Neural crest cell (in vitro differentiated cells): ENCODE data around the gene AKR1B1. TPM values are rescaled to one million over a fixed set of nuclear protein-coding genes. Genes with fewer than 3 reads are reported as not detected.

ENCODE experiments used
- DNase-seq: peaks from one replicate; pipeline ENCODE4 v3.0.0; 2021; ENCODE audit warnings: low read depth, mixed read lengths, low spot score
- H3K27ac Mint-ChIP-seq: one replicate; pipeline ENCODE4 v1.8.0; 2021; ENCODE audit warnings: mild to moderate bottlenecking, mixed read lengths; ENCODE audit not compliant: unreplicated experiment
- H3K27me3 Mint-ChIP-seq: 2 replicates; pipeline ENCODE4 v1.8.0; 2021; ENCODE audit warnings: low read depth, mild to moderate bottlenecking, mixed read lengths
- H3K36me3 Mint-ChIP-seq: 2 replicates; pipeline ENCODE4 v1.8.0; 2021; ENCODE audit warnings: low read depth, mild to moderate bottlenecking, mixed read lengths
- H3K4me1 Mint-ChIP-seq: 2 replicates; pipeline ENCODE4 v1.8.0; 2021; ENCODE audit warnings: mixed read lengths
- H3K4me3 Mint-ChIP-seq: one replicate; pipeline ENCODE4 v1.8.0; 2021; ENCODE audit warnings: mild to moderate bottlenecking, mixed read lengths
- H3K9me3 Mint-ChIP-seq: 2 replicates; pipeline ENCODE4 v1.8.0; 2021; ENCODE audit warnings: mixed read lengths
- total RNA-seq: library from RNA; stranded (reverse); gene quantifications from 2 replicates; pipeline ENCODE4 v1.2.1, GENCODE V29; 2021
- TF ChIP-seq, protein P1 (sequence below): fragments of 200-600 bp; sonication (generic); conservative IDR thresholded peaks from 2 replicates; pipeline ENCODE4 v1.5.0; 2021; ENCODE audit warnings: antibody characterized with exemption, mild to moderate bottlenecking

The AKR1B1 gene
- total RNA-seq, 1 donor from 2014 or later: 204 TPM

DNA sequence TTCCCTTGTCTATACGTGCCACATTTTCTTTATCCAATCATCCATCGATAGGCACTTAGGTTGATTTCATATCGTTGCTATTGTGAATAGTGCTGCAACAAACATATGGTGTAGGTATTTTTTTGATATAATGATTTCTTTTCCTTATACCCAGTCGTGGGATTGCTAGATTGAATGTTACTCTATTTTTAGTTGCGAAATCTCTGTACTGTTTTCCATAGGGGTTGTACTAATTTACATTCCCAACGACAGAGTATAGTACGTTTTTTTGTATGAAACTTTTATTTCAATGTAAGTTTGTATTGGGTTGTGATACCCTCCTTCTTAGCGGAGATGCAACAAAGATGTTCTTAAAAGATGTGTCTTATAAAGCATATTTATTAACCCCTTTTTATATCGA lies 30.0 kb downstream of the AKR1B1 start:
- DNase-seq: no peak
- Mint-ChIP-seq H3K4me1 (peaks cover 14% of the 10 kb centered on the region), H3K27ac (no peak overlapping the region), H3K9me3 (peaks cover 5% of the 10 kb centered on the region), H3K36me3 (no peaks in the 10 kb centered on the region), H3K4me3 (no peak overlapping the region), H3K27me3 (no peaks in the 10 kb centered on the region)
- TF ChIP-seq, protein P1, sequence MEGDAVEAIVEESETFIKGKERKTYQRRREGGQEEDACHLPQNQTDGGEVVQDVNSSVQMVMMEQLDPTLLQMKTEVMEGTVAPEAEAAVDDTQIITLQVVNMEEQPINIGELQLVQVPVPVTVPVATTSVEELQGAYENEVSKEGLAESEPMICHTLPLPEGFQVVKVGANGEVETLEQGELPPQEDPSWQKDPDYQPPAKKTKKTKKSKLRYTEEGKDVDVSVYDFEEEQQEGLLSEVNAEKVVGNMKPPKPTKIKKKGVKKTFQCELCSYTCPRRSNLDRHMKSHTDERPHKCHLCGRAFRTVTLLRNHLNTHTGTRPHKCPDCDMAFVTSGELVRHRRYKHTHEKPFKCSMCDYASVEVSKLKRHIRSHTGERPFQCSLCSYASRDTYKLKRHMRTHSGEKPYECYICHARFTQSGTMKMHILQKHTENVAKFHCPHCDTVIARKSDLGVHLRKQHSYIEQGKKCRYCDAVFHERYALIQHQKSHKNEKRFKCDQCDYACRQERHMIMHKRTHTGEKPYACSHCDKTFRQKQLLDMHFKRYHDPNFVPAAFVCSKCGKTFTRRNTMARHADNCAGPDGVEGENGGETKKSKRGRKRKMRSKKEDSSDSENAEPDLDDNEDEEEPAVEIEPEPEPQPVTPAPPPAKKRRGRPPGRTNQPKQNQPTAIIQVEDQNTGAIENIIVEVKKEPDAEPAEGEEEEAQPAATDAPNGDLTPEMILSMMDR: no peak

DNA sequence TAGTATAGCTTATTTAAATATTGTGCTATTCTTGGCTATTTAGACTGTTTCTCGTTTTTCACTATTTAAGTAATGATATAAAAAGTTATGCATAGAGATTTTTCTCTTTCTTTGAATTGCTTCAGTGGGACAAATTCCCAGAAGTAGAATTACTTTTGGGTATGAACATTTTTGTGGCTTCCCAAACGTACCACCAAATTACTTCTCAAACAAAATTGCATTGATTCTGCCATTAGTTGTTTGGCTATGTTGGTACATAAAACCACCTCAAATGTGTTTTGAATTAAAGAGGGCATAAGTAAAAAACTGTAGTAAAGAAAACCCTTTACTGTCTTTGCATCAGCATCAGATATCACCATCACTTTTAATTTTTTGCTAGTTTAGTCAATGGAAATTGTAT lies 31.0 kb downstream of the AKR1B1 start:
- peaks cover 12% of the 10 kb centered on the region for H3K4me1 Mint-ChIP-seq
- no peak overlapping the region for H3K27ac Mint-ChIP-seq
- no peaks in the 10 kb centered on the region for H3K27me3 Mint-ChIP-seq
- peaks cover 5% of the 10 kb centered on the region for H3K9me3 Mint-ChIP-seq
- DNase-seq: no peak
- TF ChIP-seq, protein P1: no peak
- H3K4me3 Mint-ChIP-seq: no peak overlapping the region
- H3K36me3 Mint-ChIP-seq: no peaks in the 10 kb centered on the region

- TF ChIP-seq, protein P1: no peak
- H3K36me3 Mint-ChIP-seq: no peaks in the 10 kb centered on the region
- no peaks in the 10 kb centered on the region for H3K27me3 Mint-ChIP-seq
- H3K27ac Mint-ChIP-seq: no peak overlapping the region
- DNase-seq: no peak
- H3K4me1 Mint-ChIP-seq: peaks cover under 1% of the 10 kb centered on the region
- no peak overlapping the region for H3K4me3 Mint-ChIP-seq
- peaks cover 5% of the 10 kb centered on the region for H3K9me3 Mint-ChIP-seq
These were observed 33.1 kb downstream of the AKR1B1 start for GRCh38 chr7:134425777-134426176.

DNA sequence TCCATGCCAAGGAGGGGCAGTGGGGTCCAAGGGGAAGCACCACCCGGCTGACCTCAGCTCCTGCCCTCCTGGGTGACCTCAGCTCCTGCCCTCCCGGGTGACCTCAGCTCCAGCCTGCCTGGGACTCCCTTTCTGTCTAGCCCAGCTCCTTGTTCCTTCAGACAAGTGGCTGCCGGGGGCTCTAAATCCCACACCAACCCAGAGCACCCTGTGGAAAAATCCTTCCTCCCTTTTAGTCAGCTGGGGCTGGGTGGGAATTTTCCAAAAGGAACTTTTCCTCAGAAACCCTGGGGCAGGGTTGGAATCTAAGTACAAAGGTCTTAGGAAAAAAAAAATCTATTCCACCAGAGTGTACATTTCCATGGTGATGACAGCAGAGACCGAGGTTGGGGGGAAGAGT lies 36.3 kb downstream of the AKR1B1 start:
- H3K36me3 Mint-ChIP-seq: no peaks in the 10 kb centered on the region
- H3K4me3 Mint-ChIP-seq: no peak overlapping the region
- no peak for DNase-seq
- peaks cover 9% of the 10 kb centered on the region for H3K4me1 Mint-ChIP-seq
- no peak overlapping the region for H3K27ac Mint-ChIP-seq
- TF ChIP-seq, protein P1: no peak
- H3K27me3 Mint-ChIP-seq: no peaks in the 10 kb centered on the region
- H3K9me3 Mint-ChIP-seq: peaks cover 7% of the 10 kb centered on the region

- Mint-ChIP-seq H3K27ac (no peak overlapping the region), H3K9me3 (peaks cover 7% of the 10 kb centered on the region), H3K4me3 (no peak overlapping the region), H3K27me3 (no peaks in the 10 kb centered on the region), H3K4me1 (peaks cover 9% of the 10 kb centered on the region), H3K36me3 (no peaks in the 10 kb centered on the region)
- TF ChIP-seq, protein P1: no peak
- no peak for DNase-seq
These were observed 36.9 kb downstream of the AKR1B1 start for GRCh38 chr7:134422008-134422407.
